CMK (cell line): ENCODE results near the gene RCAN3.

ENCODE experiments used
- DNase-seq: peaks from one replicate; pipeline ENCODE4 v3.0.0-alpha.2; 2010; ENCODE audit warnings: low read depth

RCAN3 gene

DNA sequence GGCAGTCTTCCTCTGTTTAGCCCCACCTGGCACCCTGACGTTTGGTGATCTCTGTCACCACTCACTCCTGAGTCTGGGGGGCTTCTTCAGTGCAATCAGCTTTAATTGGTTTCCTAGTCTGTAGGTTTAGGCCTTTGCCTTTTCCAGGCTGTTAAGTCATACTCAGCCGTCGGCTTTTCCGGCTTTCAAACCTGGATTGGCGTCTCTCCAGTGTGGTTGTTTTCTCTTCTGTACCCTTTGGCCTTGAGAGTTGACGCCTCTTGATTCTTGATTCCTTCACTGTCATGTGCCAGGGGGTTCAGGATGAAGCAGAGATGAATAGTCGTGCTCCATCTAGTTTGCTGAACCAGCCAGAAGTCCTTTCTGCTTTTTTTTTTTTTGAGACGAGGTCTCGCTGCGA, 78.1 kb downstream of the RCAN3 start:
- no peak for DNase-seq

DNA sequence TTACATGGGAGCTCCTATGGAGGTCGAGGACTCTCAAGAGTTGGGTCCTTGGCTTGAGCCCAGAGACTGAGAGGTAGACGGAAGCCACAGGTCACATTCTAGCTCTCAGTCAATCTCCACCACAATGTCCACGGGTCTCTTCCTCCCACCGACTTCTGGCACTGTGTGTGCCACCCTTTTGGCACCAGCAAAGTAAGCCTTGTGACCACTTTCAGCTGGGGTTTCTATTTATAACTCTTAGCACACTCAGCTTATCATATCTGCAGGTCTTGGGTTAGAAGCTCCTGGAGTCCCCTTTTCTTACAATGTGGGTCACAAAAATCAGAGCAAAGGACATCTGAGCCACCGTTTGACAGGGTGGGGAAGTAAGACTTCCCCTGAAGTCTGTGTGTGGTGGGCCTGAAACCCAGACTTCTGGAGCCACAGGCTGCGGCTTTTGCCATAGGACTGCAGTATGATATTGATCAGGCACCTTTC, 81.6 kb downstream of the RCAN3 start:
- no peak for DNase-seq

- DNase-seq: no peak
Observed at GRCh38 chr1:24586119-24586518, 83.5 kb downstream of the RCAN3 start.

DNA sequence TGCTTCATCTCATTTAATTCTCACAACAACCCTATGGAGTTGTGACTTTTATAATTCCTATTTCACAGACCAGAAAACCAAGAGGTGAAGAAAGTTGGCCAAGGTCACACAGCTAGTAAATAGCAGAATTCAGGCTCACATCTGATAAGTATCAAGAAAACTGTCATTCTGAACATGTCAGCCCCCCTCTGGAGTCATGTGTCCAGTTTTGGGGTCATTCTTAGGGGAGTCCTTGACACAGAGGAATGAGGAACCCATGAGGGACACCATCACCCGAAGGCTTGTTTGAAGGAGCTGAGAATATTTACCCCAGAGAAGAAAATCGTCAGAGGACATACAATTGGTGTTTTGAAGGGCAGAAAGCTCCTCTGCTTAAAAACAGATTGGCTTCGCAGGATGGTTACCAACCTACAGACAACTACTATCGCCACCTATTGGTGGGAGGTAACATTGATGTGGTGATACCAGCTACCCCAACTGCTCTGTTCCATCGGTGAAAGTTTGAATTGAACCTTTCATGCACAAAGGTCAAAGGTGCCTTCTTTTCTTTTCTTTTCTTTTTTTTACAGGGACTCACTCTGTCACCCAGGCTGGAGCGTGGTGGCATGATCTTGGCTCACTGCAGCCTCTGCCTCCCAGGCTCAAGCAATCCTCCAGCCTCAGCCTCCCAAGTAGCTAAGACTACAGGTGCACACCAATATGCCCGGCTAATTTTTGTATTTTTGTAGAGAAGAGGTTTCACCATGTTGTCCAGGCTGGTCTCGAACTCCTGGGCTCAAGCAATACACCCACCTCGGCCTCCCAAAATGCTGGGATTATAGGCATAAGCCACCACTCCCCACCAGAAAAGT, 84.6 kb downstream of the RCAN3 start:
- DNase-seq: peak; percentile 14

DNA sequence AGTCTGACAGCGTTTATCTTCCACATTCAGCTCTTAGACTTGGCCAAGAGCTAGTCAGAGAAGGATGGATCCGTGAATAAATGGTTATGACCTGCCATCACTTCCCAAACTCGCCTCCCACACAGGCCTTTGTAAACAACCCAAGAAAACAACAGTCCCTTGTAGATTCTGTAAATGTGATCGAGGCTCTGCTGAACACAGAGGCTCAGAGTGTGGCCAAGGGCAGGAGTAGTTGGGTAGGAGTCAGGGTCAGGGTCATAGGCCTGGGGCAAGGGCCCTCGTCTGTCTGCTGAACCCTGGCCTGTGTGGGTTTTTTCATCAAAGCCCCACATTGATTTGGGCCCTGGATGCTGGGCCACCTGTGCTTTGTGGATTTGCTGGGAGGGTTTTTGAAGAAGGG, 85.9 kb downstream of the RCAN3 start:
- DNase-seq: no peak

GRCh38 chr1:24589200-24589599, 86.6 kb downstream of the RCAN3 start:
- DNase-seq: no peak
